ENCODE data around the gene PRLH. TPM values are rescaled to one million over a fixed set of nuclear protein-coding genes. Genes with fewer than 3 reads are reported as not detected.
"Not testable (repeated sequence)": the region's sequence is repeated elsewhere in the genome, so short reads cannot be mapped to it uniquely, and the experiment has no call there.

PRLH gene
- total and polyA plus RNA-seq, 12 donors, result not detected

DNA sequence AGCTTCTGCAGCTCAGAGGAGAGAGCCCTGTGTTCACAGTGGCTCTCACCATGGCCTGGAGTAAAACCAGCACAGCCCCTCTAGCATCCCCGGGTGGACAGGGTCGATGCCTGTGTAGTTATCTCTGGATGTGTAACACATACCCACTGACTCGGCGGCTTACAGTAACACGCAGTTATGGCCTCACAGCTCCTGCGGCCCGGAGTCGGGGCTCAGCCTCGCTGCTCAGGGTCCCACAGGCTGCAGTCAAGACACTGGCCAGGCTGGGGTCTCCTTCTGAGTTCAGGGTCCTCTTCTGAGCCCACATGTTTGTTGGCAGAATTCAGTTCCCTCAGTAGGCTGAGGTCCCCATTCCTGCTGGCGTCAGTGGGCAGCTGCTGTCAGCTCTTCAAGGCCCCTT is 26.7 kb downstream of the PRLH start:
- no peaks in the 10 kb centered on the region for H3K27me3 ChIP-seq
- no peak for DNase-seq
- no peaks in the 10 kb centered on the region for H3K36me3 ChIP-seq (replicated peaks in 1 of 2)
- peaks cover 15 to 20% of the 10 kb centered on the region in 2 donors for H3K4me1 ChIP-seq (replicated peaks in 1 of 2)
- no peaks in the 10 kb centered on the region for H3K9me3 ChIP-seq (replicated peaks in 1 of 3)
- H3K27ac ChIP-seq, result no peak overlapping the region
- intact Hi-C loops (cut with DNase I), result loop anchor here in 1 of 2 donors (10.0 kb wide), 1 partner anchor 72 kb away; no protein-coding TSS in a partner anchor
- TF ChIP-seq, protein P1, sequence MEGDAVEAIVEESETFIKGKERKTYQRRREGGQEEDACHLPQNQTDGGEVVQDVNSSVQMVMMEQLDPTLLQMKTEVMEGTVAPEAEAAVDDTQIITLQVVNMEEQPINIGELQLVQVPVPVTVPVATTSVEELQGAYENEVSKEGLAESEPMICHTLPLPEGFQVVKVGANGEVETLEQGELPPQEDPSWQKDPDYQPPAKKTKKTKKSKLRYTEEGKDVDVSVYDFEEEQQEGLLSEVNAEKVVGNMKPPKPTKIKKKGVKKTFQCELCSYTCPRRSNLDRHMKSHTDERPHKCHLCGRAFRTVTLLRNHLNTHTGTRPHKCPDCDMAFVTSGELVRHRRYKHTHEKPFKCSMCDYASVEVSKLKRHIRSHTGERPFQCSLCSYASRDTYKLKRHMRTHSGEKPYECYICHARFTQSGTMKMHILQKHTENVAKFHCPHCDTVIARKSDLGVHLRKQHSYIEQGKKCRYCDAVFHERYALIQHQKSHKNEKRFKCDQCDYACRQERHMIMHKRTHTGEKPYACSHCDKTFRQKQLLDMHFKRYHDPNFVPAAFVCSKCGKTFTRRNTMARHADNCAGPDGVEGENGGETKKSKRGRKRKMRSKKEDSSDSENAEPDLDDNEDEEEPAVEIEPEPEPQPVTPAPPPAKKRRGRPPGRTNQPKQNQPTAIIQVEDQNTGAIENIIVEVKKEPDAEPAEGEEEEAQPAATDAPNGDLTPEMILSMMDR (IDR thresholded peaks at IDR 0.05), result no peak
- TF ChIP-seq POLR2A (IDR thresholded peaks at IDR 0.05), result no peak
- WGBS, 4 donors, result 63 to 86% (median 75%) methylated on average over 3 to 10 of the region's 10 CpGs
- H3K4me3 ChIP-seq, result no peak overlapping the region

DNA sequence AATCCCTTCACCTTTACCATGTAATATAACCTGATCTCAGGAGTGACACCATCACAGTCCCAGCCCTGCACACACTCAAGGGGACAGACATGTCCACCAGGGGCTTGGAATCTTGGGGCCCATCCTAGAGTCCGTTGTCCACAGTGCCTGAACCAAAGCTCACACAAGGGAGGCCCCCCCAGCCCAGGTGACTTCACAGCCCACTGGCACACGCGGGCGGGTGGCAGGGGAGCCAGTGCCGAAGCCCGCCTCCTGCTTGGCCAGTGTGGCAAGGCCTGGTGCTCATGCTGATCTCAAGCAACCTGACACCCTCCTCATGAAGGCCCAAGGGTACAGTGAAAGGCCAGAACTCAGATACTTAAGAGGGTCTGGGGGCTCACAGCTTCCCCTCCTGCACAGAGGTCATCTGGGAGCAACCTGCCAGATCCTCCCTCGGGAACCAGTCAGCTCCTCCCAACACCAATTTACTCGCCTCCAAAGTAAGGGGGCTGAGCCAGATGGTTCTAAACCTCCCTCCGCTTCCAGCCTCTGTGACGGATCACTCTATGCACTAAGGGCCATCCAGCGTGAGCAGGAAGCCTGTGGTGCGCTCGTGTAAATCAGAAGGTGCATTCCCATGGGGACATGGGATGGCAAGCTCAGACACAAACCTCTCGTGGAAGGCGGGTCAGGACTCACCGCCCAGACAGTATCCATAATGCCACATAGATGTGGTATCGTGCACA is 27.4 kb downstream of the PRLH start:
- intact Hi-C loops (cut with DNase I), result loop anchor here in 1 of 2 donors (10.0 kb wide), 1 partner anchor 71 kb away; no protein-coding TSS in a partner anchor
- 95 to 97% (median 95%) methylated on average over 7 to 17 of the region's 17 CpGs for WGBS, 4 donors
- Histone ChIP-seq H3K9me3 (replicated peaks in 1 of 3) (no peaks in the 10 kb centered on the region), H3K36me3 (replicated peaks in 1 of 2) (no peaks in the 10 kb centered on the region), H3K27me3 (no peaks in the 10 kb centered on the region), H3K4me3 (no peak overlapping the region), H3K4me1 (replicated peaks in 1 of 2) (peaks cover 15 to 20% of the 10 kb centered on the region in 2 donors), H3K27ac (peak overlapping the region in 1 of 5 donors; percentile 92)
- DNase-seq, result no peak
- TF ChIP-seq, protein P1 (IDR thresholded peaks at IDR 0.05), result no peak
- no peak for TF ChIP-seq POLR2A (IDR thresholded peaks at IDR 0.05)

DNA sequence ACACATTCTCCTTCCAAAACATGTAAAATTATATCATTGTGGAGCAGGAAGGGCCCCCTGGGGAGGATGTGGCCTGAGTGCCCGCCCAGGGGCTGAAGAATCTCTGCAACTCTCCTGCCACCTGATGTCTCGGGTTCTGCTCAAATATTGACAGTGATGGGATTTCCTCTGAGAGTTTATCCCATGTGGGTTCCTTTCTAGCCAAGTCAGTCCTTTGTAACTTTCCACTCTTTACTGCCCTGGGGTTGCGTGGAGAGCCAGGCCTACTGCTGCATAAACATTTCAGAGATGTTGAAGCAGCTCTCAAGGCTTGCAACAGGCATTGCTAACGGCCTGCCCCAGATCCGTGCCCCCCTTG is 28.1 kb downstream of the PRLH start:
- H3K36me3 ChIP-seq (replicated peaks in 1 of 2), result no peaks in the 10 kb centered on the region
- peak overlapping the region in 4 of 5 donors; percentile 29 to 92 (median 72) for H3K27ac ChIP-seq
- H3K4me1 ChIP-seq (replicated peaks in 1 of 2), result peaks cover 15 to 22% of the 10 kb centered on the region in 2 donors
- no peaks in the 10 kb centered on the region for H3K9me3 ChIP-seq (replicated peaks in 1 of 3)
- H3K27me3 ChIP-seq, result no peaks in the 10 kb centered on the region
- peak in 1 of 7 donors; percentile 43 for DNase-seq
- no peak overlapping the region for H3K4me3 ChIP-seq
- 68 to 73% (median 70%) methylated on average over 5 of the region's 5 CpGs for WGBS, 4 donors
- intact Hi-C loops (cut with DNase I), result loop anchor here in 1 of 2 donors (10.0 kb wide), 1 partner anchor 70 kb away; no protein-coding TSS in a partner anchor
- TF ChIP-seq, protein P1 (IDR thresholded peaks at IDR 0.05), result no peak
- no peak for TF ChIP-seq POLR2A (IDR thresholded peaks at IDR 0.05)

DNA sequence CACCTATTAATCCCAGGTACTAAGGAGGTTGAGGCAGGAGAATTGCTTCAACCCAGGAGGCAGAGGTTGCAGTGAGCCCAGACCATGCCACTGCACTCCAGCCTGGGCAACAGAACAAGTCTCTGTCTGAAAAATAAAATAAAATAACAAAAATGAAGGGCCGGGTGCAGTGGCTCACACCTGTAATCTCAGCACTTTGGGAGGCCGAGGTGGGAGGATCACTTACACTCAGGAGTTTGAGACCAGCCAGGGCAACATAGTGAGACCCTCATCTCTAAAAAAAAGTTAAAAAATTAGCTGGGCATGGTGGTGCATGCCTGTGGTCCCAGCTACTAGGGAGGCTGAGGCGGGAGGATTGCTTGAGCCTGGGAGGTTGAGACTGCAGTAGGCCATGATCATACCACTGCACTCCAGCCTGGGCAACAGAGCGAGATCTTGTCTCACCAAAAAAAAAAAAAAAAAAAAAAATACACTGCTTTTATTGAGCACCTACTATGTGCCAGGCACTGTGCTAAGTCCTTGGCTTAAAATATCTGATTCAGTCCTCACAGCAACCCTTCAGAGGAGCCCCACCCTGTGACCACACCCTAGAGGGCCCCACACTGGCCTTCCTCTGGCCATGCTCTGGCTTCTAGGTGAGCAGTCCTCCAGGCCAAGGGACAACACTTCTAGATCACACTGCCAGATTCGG is 29.6 kb downstream of the PRLH start:
- intact Hi-C loops (cut with DNase I), result loop anchor here in 1 of 2 donors (10.0 kb wide), 1 partner anchor 69 kb away; no protein-coding TSS in a partner anchor
- Histone ChIP-seq H3K27ac (peak overlapping the region in 1 of 5 donors; percentile 92), H3K4me1 (replicated peaks in 1 of 2) (peaks cover 24 to 25% of the 10 kb centered on the region in 2 donors)
- not testable (repeated sequence) for H3K27me3 ChIP-seq; H3K36me3 ChIP-seq (replicated peaks in 1 of 2); DNase-seq; H3K4me3 ChIP-seq; H3K9me3 ChIP-seq (replicated peaks in 1 of 3)
- 91 to 95% (median 94%) methylated on average over 4 to 5 of the region's 5 CpGs for WGBS, 4 donors
